ENCODE data around the gene ENOX1.
"Not testable (repeated sequence)": the region's sequence is repeated elsewhere in the genome, so short reads cannot be mapped to it uniquely, and the experiment has no call there.

ENOX1 gene

GRCh38 chr13:43356567-43356966 is 430.2 kb downstream of the ENOX1 start:
- DNase-seq (ENCODE audit: low read depth): no peak

- no peak for DNase-seq (ENCODE audit: low read depth)
Measured at GRCh38 chr13:43355774-43356173, 431.0 kb downstream of the ENOX1 start.

GRCh38 chr13:43354153-43354945 is 432.4 kb downstream of the ENOX1 start:
- peak; percentile 29 for DNase-seq (ENCODE audit: low read depth)

DNA sequence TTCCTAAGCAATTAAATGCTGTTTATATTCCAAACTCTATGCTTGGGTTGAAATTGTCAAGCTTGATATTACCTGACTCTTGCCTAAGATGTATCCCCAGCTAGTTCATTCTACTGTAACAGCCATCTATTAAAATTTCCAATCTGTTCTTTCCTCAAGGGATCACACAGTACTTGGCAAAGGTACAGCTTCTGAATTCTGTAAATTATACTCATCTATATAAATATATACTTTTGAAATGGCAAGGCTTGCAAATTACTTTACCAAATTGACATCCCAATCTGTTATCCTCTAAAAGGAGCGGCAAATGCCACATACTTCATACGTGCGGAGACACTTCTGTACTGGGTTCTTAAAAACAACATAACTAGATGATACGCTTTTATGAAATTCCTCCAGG is 433.1 kb downstream of the ENOX1 start:
- no peak for DNase-seq (ENCODE audit: low read depth)

- not testable (repeated sequence) for DNase-seq (ENCODE audit: low read depth)
Measured at GRCh38 chr13:43351612-43352011, 435.2 kb downstream of the ENOX1 start.

GRCh38 chr13:43348397-43348796 is 438.4 kb downstream of the ENOX1 start:
- DNase-seq (ENCODE audit: low read depth): no peak

DNA sequence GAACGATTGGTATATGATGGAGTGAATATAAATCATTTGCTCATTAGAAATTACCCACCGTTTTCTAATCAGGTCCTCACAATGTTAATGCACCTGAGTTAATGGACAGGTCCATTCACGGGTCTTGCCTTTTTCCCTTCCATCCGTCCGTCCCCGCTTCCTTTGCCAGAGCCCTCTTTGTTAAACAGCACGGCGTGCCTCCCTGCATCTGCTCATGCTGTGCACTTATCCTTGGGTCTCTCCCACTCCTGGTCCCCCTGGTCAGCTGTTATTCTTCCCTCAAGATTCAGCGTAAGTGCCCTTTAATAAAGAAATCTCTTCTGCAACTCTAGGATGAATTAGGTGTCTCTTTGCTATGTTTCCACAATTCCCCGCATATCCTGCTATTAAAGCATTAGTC is 438.9 kb downstream of the ENOX1 start:
- DNase-seq (ENCODE audit: low read depth): no peak

DNA sequence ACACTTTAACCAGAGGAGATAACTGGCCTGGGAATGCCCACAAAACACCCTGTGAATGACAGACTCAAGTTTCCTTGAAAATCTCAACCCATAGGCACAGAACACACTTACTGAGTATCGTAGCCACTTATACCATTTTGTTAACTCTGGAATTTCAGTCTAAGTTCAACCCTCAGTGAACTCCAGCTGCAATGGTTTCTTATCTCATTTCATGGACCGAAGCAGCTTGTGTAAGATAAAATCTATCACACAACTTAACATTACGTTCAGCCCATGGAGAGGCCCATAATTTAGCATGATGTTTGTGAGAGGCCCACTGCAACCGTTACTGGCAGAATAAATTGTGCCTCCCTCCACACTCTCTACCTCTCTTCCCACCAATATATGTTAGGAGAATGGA is 440.3 kb downstream of the ENOX1 start:
- no peak for DNase-seq (ENCODE audit: low read depth)

GRCh38 chr13:43343645-43344044 is 443.1 kb downstream of the ENOX1 start:
- no peak for DNase-seq (ENCODE audit: low read depth)

DNA sequence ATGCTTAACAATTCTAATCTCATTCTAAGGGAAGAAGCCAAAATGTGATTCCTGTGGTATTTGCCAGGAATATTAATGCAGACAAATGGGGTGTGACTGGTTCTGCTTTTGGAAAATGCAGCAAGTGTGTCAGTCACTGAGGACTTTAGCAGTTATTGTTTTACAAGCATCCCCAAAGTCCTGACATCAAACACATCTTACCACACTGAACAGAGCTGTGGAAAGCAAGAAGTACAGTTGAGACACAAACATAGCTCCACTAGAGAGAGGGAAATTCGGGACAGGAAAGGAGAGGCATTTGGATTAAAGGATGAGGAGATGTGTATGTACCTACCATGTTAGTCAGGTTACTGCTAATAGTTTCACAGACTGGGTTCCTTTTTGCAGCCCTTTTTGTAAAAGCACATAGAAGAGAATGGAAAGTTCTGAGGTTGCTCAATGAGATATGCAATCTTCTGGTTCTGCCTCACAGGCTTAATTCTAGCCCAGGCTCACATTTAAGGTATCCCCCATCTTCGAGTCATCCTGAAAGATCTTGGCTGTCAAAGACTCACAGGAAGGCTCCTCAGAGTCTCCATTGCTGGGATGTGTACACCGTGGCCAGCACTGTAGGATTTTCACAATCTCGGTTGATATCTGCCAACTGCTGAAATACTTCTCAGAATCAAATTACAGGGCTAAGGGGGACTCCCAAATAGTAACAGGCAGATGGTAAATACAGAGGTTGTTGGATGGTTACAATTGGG is 446.8 kb downstream of the ENOX1 start:
- no peak for DNase-seq (ENCODE audit: low read depth)

- DNase-seq (ENCODE audit: low read depth): no peak
Measured at GRCh38 chr13:43339145-43339804, 447.5 kb downstream of the ENOX1 start.

DNA sequence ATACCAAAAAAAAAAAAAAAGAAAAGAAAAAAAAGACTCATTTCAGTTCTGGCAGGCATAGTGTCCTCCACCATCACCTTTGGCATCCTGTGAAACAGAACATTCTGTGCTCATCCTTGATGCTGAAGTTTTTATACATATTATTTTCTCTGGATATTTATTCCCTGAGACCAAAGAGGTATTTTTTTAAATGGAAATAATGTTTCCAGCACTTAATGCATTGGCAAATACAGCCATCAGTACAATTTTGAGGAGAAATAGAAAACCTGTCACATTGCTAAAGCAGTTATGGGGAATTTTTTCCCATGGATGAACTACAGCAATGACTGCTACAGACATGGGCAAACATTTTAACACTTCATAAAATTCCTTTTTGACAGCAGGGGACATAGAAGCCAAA is 451.0 kb downstream of the ENOX1 start:
- DNase-seq (ENCODE audit: low read depth): no peak

DNA sequence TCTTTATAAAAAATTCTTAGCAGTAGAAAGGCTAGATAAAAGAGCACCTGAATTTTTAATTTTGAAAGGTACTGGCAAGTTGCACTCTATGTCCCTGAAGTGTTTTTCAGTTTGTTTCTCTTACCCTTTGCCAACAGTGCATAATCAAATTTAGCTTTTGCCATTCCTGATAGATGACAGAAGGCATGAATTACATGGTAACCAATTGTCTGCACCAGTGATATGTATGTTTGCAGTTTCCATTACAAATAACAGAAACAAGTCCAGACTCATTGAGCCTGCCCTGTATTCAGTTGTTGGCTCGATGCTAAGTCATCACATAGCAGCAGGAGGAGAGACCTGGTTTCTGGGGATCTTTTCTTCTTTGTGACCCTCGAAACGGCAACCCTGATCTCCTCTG is 453.6 kb downstream of the ENOX1 start:
- no peak for DNase-seq (ENCODE audit: low read depth)

DNA sequence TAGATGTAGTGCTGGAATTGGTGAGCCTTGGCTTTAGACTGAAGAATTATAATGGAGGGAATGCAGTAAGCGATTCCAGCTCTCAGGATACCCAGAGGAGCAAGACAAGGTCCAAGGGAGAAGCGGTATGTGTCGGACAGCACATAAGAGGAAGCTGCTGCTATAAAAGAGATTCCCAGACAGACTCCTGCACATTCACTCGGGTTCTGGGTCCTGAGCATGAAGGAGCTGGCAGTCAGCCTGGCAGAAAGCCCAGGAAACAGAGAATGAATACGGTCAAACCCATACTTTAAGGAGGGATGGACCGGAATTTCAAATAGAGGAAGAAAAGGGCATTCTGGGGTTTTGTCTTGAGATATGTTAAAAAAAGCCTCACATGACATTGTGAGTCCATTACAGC is 455.1 kb downstream of the ENOX1 start:
- peak; percentile 37 for DNase-seq (ENCODE audit: low read depth)

DNA sequence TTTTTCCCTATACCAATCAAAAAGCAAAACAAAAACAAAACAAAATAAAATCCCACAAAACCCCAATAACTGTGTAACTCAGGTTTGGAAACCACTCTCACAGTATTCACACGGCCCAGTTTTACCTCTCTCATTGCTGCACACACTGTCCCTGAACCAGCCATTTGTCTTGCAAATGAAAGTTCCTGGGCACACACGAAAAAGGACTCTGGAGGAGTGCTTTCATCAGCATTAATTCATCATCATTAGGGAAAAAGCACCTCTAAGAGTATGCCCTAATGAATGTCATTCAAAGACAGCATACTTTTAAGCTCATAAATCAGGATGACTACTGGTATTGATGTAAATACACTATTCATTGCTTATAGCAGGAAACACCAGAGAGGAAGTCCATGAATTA is 457.1 kb downstream of the ENOX1 start:
- DNase-seq (ENCODE audit: low read depth): no peak

- no peak for DNase-seq (ENCODE audit: low read depth)
Measured at GRCh38 chr13:43328907-43329306, 457.9 kb downstream of the ENOX1 start.

DNA sequence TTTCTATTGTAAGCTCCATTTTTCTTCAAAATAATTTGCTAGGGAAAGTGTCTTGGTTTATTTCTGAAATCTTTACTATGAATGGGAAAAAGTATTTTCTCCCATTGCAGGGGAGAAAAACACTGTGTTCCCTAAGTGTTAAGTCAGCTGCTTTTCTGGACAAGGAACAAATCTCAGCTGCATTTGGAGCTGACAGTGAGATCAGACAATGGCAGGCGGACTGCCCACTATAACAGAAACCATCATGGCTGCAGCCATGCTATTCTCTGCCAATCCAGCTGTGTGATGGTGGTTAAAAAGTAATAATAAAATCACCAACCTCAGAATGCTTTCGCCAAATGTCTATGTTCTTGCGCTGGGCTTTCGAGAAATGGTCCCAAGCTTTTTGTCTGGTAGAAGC is 460.7 kb downstream of the ENOX1 start:
- DNase-seq (ENCODE audit: low read depth): no peak

DNA sequence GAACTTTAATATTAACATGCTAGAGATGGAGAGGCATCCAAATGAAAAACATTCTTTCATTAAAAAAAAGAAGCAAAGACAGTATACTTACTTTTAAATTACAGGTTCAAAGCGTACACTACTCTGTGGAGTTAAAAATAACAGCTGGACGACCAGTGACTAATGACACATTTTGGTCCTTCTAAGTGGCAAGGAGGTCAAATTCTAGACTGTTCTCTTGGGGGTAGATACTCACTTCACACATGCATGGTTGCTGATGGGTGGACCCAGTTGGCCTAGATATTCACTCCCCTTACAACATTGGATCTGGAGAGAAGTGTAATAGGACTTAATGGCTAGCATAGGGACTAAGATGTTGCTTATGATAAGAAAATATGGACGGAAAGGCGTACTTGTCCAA is 461.1 kb downstream of the ENOX1 start:
- no peak for DNase-seq (ENCODE audit: low read depth)

DNA sequence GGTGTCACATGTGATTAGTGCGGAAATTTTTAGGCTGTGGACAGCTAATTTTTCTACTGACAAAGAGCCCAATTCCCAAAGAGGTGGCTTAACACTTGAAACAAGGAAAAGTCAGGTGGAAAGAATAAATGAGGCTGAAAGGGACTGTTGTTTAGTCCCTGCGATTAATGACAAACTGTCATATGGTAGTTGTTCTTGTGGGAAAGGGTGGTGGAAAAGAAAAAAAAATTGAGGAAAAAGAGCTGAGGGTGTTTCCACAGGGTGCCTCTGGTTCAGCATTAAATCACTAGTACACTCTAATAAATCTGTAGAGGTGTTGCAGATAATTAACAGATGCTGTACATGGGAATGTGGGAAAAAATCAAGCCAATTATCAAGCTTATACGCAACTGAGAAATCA is 462.6 kb downstream of the ENOX1 start:
- no peak for DNase-seq (ENCODE audit: low read depth)

DNA sequence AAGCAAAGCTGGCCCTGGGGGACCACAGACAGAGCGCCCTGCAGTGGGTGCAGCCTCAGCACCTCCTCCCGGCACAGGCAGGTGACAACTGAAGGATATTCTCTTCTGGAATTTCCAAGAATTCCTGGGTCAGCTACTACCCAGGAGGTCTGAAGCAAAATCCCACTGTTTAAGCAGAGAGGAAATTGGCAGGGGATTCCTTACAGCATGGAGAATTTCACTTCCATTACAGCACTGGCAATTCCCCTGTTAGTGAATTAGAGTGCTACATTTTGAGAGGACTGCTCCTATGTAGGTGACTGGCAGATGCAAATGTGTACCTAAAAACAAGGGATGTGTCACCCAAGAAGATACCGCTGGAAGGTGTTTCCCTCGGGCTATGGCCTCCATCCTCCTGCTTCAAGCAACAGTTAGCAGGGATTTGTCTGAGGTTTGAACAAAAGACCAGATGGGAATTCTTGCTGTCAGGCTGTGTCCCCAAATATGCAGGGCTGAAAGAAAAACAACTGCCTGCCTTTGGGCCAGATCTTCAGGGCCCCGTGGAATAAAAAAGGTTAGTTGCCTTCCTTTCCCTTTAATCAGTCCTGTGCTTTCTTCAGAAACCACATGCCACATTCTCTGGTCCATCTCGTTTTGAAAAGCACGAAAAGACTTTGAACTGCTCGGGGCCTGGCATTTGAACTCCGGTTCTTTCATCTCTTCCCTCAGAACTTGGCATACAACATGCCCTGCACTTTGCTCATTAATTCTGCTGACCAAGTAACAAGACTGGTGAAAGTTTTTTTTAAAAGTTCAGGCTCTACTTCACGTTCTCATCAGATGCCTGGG is 466.9 kb downstream of the ENOX1 start:
- no peak for DNase-seq (ENCODE audit: low read depth)

GRCh38 chr13:43316946-43317353 is 469.8 kb downstream of the ENOX1 start:
- DNase-seq (ENCODE audit: low read depth): peak; percentile 74

DNA sequence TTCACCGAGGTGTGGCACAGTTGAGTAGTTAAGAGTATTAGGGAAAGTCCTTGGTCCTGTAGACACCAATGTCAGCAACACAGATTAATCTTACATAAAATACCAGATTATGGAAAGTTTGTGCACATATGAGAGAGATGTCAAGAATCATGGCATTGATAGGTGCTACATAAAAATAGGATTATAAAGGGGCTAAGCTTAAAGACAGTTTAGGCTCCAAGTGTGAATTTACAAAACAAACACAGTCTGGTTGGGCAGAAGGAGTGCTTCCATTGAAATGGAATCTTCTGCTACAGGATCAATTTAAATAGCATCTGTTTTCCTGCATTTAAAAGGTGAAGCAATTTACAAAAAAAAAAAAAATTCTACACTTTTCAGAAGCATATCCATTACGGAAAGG is 470.5 kb downstream of the ENOX1 start:
- no peak for DNase-seq (ENCODE audit: low read depth)
